ENCODE results near the gene C1QTNF2. TPM values are rescaled to one million over a fixed set of nuclear protein-coding genes. Genes with fewer than 3 reads are reported as not detected.

Gene C1QTNF2
- total and polyA plus RNA-seq, 10 of the 15 experiments (the other 5 are each of a cell fraction or from before 2014, with no cell fraction given): not detected

- no peaks in the 10 kb centered on the region for H3K9me3 ChIP-seq (replicated peaks; ENCODE audit: control insufficient read depth, insufficient read depth, low read length)
- H3K27me3 ChIP-seq (replicated peaks in 1 of 2; ENCODE audit: control insufficient read depth in 2 of 2, insufficient read depth in 2 of 2, low read length in 1 of 2): peaks cover 2 to 13% of the 10 kb centered on the region in 2 experiments; a peak in 3 of 4 replicates
- ChIA-PET POLR2A (no interaction called here), SMC1A (ENCODE audit: uncharacterized antibody, unreplicated experiment) (no interaction called here), RAD21 (ENCODE audit: unreplicated experiment) (no interaction called here), CTCF (no interaction called here)
- no peaks in the 10 kb centered on the region for H4K20me1 ChIP-seq (ENCODE audit: control insufficient read depth, insufficient read depth)
- DNase-seq (ENCODE audit: low read depth, low spot score) (no peak), ATAC-seq (no peak), FAIRE-seq (no peak)
- no peak for TF ChIP-seq ZSCAN29 (IDR thresholded peaks at IDR 0.05)
- TF ChIP-seq NRF1 (conservative IDR thresholded peaks at IDR 0.05; ENCODE audit: low read depth, low read length): no peak
- no peak for TF ChIP-seq NBN (IDR thresholded peaks at IDR 0.05)
- no peak for TF ChIP-seq EZH2 (IDR thresholded peaks at IDR 0.05; ENCODE audit: borderline replicate concordance, control insufficient read depth, low read depth, low read length)
- no peak for TF ChIP-seq ZNF274 (IDR thresholded peaks at IDR 0.05; ENCODE audit: insufficient read depth, insufficient read length)
- TF ChIP-seq MLLT1 (IDR thresholded peaks at IDR 0.05): no peak
- no peak for TF ChIP-seq ZNF687 (IDR thresholded peaks at IDR 0.05)
- no peak for TF ChIP-seq SMAD5 (IDR thresholded peaks at IDR 0.05; ENCODE audit: low read depth)
- TF ChIP-seq ZNF592 (IDR thresholded peaks at IDR 0.05): no peak
- TF ChIP-seq SIN3A (IDR thresholded peaks at IDR 0.05; ENCODE audit: low read depth, low read length): no peak
- TF ChIP-seq IRF4 (IDR thresholded peaks at IDR 0.05; ENCODE audit: low read depth, low read length): no peak
- no peak for TF ChIP-seq STAT3 (IDR thresholded peaks at IDR 0.05; ENCODE audit: low read depth, low read length)
- no peak for TF ChIP-seq TCF7 (IDR thresholded peaks at IDR 0.05; ENCODE audit: borderline replicate concordance)
- TF ChIP-seq BMI1 (IDR thresholded peaks at IDR 0.05; ENCODE audit: borderline replicate concordance): no peak
- no peak for TF ChIP-seq NFXL1 (IDR thresholded peaks at IDR 0.05; ENCODE audit: borderline replicate concordance)
- H2AFZ ChIP-seq (ENCODE audit: control insufficient read depth, low read depth, low read length): no peak overlapping the region
- no peaks in the 10 kb centered on the region for H3K4me1 ChIP-seq (ENCODE audit: control insufficient read depth, insufficient read depth, low read length)
- no peak overlapping the region for H3K27ac ChIP-seq (ENCODE audit: control insufficient read depth, insufficient read depth)
- no TSS peak for BruUV-seq (replicated peaks)
- H3K4me3 ChIP-seq: no peak overlapping the region
- H3K79me2 ChIP-seq (ENCODE audit: control insufficient read depth, insufficient read depth, low read length): no peaks in the 10 kb centered on the region
- in situ Hi-C loops (cut with MboI) (no loop called here), intact Hi-C loops (cut with micrococcal nuclease; ENCODE audit: unreplicated experiment) (no loop called here)
- no peak overlapping the region for H3K9ac ChIP-seq (ENCODE audit: control insufficient read depth, insufficient read depth, low read length)
- H3K4me2 ChIP-seq (ENCODE audit: control insufficient read depth, insufficient read depth): no peak overlapping the region
- no peaks in the 10 kb centered on the region for H3K36me3 ChIP-seq (ENCODE audit: control insufficient read depth in 2 of 2, insufficient read depth in 2 of 2, low read length in 1 of 2)
Observed at GRCh38 chr5:160375166-160375565, 4.7 kb upstream of the C1QTNF2 start.

Measured in GM12878 (cell line).